GM19035 (cell line): ENCODE results near the gene BTNL9.
"Not testable (repeated sequence)": the region's sequence is repeated elsewhere in the genome, so short reads cannot be mapped to it uniquely, and the experiment has no call there.

ENCODE experiments used
- ATAC-seq: cut with Tn5 transposase; IDR thresholded peaks from one replicate; pipeline ENCODE4 v1.9.1; 2021; ENCODE audit not compliant: unreplicated experiment

Gene BTNL9

DNA sequence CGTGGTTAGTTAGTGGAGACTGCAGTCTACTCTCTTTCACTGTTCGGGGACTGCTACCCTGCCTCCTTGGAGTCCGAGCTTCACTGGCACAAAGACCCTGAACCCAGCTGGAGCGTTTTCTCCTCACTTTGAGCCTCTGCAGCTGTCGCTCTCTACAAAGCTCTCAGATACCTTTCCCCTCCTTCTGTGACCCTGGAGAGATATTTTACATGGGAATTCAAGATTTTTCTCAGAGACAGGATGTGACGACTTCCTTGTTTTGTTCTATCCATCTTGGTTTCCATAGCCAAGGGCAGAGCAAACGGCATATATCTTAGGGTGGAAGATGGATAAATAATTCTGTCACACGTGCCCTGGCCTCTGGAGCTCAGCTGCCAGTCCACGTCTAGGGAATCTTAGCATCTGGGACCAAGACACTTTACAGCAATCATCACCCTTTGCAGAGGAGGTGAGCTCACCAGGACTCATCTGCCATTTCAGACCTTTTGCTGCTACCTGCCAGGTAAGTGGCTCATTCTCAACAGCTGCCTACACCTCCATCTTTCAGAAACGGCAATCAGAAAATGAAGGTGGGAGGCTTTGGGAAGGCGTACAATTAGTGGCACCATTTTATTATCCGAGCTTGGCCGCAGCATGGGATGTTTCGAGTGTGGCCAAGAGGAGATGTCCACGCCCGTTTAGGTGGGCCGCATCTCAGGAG, at the start of gene BTNL9:
TSS of gene BTNL9 (plus strand) at position 336 of the 700 bp plus-strand sequence. CDS start 5,224 bp downstream, outside the sequence.
- ATAC-seq, result no peak

GRCh38 chr5:180990882-180991242, 49.2 kb upstream of the BTNL9 start:
- ATAC-seq, result no peak

- no peak for ATAC-seq
Measured at GRCh38 chr5:181001947-181002346, 38.1 kb upstream of the BTNL9 start.

DNA sequence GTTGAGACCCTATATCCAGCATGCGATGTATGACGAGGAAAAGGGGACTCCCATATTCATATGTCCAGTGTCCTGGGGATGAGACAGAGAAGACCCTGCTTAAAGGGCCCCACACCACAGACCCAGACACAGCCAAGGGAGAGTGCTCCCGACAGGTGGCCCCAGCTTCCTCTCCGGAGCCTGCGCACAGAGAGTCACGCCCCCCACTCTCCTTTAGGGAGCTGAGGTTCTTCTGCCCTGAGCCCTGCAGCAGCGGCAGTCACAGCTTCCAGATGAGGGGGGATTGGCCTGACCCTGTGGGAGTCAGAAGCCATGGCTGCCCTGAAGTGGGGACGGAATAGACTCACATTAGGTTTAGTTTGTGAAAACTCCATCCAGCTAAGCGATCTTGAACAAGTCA, 34.3 kb upstream of the BTNL9 start:
- ATAC-seq, result no peak

DNA sequence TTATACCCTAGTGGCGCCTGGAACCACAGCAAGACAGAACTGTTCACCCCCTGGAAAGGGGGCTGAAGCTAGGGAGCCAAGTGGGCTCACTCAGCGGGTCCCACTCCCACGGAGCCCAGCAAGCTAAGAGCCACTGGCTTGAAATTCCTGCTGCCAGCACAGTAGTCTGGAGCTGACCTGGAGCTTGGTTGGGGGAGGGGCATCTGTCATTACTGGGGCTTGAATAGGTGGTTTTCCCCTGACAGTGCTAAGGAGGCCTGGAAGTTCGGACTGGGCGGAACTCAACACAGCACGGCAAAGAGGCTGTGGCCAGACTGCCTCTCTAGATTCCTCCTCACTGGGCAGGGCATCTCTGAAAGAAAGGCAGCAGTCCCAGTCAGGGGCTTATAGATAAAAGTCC, 31.9 kb upstream of the BTNL9 start:
- no peak for ATAC-seq

GRCh38 chr5:181010018-181010417, 30.0 kb upstream of the BTNL9 start:
- not testable (repeated sequence) for ATAC-seq

- ATAC-seq, result not testable (repeated sequence)
Measured at GRCh38 chr5:181014654-181015053, 25.4 kb upstream of the BTNL9 start.

- ATAC-seq, result not testable (repeated sequence)
Measured at GRCh38 chr5:181017448-181017847, 22.6 kb upstream of the BTNL9 start.

DNA sequence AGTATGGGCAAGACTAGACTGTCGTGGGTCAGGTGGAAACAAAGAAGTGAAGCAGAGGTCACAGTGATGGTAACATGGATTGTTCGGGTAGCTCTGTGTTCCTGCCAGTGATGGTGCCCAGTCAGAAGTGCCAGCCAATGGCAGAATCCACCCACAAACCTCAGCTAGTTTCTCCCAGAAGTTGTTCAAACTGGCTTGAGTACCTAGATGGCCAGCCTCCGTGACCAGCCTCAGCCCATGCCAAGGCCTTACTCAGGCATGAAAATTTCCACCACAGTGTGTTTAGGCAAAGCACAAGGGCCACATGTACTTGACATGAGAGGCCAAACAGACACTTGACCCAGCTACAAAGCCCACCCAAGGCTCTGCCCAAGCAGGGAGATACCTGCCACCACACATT, 19.4 kb upstream of the BTNL9 start:
- ATAC-seq, result no peak

DNA sequence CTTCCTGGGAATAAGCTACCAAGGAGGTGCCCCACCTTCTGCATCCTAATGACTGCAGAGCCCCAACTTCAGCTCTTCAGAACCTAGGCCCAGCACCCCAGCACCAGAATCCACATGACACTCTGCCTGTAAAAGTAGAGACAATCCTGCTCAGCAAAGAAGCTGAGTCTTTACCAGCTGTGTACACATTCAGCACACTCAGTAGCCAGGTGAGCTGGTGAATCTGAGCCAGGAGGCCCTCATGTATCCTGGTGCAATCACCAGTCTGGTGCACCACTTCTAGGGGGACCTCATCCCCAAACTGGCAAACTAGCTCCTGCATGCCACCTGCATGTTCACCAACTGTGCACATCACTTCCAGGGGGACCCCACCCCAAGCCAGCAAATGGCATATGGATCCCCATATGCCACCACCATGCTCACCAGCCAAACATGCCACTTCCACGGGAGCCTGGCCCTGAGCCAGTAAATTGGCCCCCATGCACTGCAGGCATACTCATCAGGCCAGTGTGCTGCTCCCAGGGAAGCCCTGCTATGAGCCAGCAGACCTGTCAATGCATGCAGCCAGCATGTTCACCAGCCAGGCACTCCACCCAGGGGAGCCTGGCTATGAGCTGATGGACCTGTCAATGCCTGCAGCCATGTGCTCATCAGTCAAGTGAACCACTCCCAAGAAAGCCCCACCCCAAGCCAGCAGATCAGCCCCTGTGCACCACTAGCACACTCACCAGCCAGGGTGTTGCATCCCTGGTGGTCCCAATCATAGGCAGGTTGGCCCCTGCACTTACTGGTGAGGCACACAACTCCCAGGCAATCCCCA, 15.6 kb upstream of the BTNL9 start:
- ATAC-seq, result no peak

DNA sequence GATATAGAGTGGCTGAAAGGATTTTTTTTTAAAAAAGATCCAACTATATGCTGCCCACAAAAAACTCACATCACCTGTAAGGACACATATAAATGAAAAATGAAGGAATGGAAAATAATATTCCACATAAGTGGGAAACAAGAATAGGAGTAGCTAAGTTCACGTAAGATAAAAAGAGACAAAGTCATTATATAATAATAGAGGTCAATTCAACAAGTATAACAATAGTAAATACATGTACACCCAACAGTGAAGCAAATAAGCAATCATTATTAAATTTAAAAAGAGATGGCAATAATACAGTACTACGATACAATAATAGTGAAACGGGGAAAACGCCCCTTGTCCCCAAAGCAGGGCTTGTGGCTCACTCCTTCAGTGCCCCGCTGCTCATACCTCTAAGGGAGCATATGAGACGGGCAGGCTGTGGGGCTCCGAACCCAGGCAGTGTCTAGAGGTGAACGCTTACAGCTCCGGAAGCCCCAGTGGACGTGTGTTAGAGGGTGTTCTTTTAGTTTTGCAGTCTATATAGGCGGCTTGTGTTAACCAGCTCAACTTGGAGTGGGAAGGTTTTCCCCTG, 12.5 kb upstream of the BTNL9 start:
- no peak for ATAC-seq

DNA sequence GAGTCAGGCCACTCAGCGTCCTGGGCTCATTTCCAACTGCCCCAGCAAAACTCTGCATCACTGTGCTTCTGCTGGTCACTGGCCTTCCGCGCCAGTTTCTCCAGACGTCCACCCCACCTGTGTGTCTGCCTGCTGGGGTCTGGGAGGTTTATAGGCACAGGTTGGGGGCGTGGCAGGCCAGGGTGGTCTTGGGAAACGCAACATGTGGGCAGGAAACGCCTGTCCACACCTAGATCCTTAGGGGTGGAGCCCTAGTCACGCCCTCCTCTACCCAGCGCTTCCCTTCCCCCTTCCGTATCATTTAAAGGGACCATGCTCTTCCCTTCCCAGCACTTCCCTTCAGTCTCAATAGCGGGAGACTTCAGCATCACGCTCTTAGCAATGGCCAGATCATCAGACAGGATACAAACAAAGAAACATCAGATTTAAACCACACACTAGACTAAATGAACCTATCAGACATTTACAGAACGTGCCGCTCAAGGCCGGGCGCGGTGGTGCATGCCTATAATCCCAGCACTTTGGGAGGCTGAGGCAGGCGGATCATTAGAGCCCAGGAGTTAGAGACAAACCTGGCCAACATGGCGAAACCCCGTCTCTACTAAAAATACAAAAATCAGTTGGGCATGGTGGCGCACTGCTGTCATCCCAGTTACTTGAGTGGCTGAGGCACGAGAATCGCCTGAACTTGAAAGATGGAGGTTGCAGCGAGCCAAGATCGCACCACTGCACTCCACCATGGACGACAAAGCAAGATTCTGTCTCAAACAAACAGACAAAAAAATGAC, 11.8 kb upstream of the BTNL9 start:
- ATAC-seq, result no peak

- no peak for ATAC-seq
Measured at GRCh38 chr5:181031716-181032115, 8.3 kb upstream of the BTNL9 start.

DNA sequence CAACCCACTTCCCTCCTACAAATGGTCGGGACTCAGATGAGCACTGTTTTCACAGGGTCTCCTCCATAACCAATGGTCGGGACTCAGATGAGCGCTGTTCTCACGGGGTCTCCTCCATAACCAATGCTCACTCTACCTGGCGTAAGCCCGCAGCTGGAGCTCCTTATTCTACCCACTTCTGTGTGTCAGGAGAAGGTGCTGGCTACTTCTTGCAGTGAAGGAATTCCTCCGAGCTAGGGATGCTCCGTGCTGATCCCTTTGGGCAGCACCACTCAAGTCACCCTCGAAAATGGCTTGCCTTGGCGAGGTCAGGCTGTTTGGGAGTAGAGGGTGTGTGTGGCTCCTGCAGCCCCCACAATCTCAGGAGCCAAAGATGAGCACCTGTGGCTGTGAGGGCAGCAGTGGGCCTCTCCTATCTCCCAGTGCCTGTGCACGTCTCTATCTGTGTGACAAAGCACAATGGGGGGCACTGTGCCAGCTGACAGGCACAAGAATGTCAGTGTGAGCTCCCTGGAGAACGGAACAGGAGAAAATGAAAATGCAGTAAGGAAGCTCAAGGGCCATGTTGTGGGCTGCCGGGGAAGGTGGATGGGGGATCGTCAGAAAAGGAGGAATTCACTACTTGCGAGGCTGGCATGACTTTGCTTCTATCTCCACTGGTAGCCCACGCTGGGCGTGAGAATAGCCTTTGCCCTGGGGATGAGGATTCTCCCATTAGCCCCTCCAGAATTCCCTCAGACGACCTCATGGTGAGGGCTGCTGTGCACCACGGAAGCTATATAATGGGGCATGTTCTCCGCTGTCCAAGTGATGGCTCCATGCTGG, 3.9 kb upstream of the BTNL9 start:
- ATAC-seq, result no peak

DNA sequence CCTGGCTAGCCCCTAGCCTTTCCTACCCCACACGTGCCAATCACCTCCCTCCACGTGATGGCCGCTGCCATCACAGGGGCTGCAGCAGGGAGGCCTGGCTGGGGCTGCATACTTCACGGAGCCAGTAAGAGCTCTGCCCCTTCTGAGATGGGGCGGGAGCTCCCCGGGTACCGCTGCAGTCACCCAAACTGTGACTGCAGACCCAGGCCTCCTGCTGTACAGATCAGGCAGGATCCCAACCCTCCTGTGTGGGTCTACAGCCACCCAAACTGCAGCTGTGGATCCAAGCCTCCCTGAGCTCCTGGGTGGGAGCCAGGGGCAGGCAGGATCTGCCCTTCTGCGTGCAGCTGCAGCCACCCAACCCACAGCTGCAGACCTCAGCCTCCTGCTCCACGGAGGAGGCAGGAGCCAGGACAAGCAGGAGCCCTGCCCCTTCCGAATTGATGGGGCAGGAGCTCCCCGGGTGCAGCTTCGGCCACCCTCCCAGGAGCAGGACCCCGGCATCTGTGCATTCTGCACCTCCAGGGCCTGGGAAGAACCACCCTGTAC, 3.2 kb upstream of the BTNL9 start:
- ATAC-seq, result no peak

DNA sequence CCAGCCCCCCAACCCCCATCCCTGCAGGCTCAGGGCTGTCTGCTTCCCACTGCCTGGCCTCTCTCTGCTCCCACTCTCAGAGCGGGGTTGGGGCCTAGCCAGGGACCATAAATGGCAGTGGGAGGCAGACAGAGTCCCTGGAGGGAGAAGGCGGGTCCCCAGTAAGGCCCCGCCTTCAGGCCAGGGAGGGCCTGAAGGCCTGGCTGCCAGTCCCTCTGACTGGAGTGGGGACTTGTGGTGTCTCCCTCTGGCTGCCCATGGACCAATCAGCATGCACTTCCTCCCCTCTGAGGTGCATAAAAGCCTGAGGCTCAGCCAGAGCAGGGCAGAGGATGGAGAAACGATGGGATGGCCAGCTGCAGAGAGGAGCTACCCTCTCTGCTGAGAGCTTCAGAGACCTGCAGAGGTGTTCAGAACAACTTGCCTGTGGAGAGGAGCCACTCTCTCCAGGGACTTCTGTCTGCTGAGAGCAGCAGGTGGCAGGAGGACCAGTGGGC, 2.7 kb upstream of the BTNL9 start:
- ATAC-seq, result no peak

DNA sequence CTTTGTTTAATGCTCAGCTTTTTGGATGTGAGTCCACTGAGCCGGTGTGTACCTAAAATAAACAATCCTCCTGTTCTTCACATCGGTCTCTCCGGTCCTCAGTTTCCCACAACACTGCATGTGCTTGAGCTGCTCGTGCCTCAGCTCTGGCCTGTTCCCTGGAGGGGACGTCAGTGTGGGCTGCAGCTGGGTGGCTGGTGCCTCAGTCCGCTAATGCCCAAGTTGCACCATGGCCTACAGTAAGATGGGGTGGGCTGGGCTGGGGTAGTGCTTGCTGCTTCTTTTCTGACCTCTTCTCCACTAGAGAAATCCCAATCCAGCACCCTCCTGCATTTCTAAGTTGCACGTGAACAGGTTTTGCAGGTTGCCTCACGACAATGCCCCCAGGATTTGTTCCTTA, 595 bp upstream of the BTNL9 start:
- no peak for ATAC-seq

DNA sequence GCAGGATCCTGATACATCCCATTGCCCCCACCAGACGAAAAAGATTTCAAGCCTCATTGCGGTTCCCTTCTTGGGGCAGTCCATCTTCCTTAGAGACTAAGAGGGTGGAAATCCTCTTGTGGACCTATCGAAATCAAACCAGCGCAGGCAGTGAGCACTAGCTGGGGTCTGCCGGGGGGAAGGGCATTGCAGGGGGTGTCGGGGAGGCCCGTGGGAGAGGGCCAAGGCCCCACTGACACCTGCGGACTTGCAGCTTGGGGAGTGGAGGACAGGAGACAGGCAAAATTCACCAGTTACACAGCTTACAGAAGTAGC, 522 bp downstream of the BTNL9 start:
- ATAC-seq, result no peak

GRCh38 chr5:181041043-181041442, 977 bp downstream of the BTNL9 start:
- no peak for ATAC-seq

GRCh38 chr5:181042036-181042713, 2.1 kb downstream of the BTNL9 start:
- ATAC-seq, result no peak
